ENCODE data around the gene PON2. TPM values are rescaled to one million over a fixed set of nuclear protein-coding genes. Genes with fewer than 3 reads are reported as not detected.
A peak's percentile ranks its signal among the peaks of the same experiment; 100 is the strongest.

Gene PON2
- total and polyA plus RNA-seq, 2 of the 13 experiments (the other 11 are each of a cell fraction or from before 2014, with no cell fraction given): 202 to 217 TPM

GRCh38 chr7:95440394-95441038, 5.7 kb upstream of the PON2 start (continued):
- TF ChIP-seq SNAPC4 (CRISPR knock-in tag; IDR thresholded peaks at IDR 0.05) (no peak), SAFB2 (CRISPR knock-in tag; IDR thresholded peaks at IDR 0.05; ENCODE audit: borderline replicate concordance, low read depth) (no peak), SP4 (CRISPR knock-in tag; IDR thresholded peaks at IDR 0.05) (no peak), ZFP36 (IDR thresholded peaks at IDR 0.05; ENCODE audit: borderline replicate concordance, low read depth, low read length, partially characterized antibody) (no peak), ZSCAN30 (CRISPR knock-in tag; IDR thresholded peaks at IDR 0.05) (no peak), GABPA (IDR thresholded peaks at IDR 0.05; ENCODE audit: low read depth, low read length) (no peak), GABPA (CRISPR knock-in tag; IDR thresholded peaks at IDR 0.05; ENCODE audit: low read depth) (0 out of 2 replicates have a peak, but pooled peaks have one; percentile 25), CREB3 (CRISPR knock-in tag; IDR thresholded peaks at IDR 0.05) (no peak), MXD1 (CRISPR knock-in tag; IDR thresholded peaks at IDR 0.05) (no peak), DNMT1 (CRISPR knock-in tag; IDR thresholded peaks at IDR 0.05) (no peak), ZNF484 (CRISPR knock-in tag; IDR thresholded peaks at IDR 0.05; ENCODE audit: borderline replicate concordance, low read depth) (no peak), HNF4G (IDR thresholded peaks at IDR 0.05; ENCODE audit: borderline replicate concordance, low read depth, low read length) (peak; percentile 99), HNF4G (CRISPR knock-in tag; IDR thresholded peaks at IDR 0.05; ENCODE audit: borderline replicate concordance, low read depth) (peak; percentile 97), ZNF574 (CRISPR knock-in tag; IDR thresholded peaks at IDR 0.05) (peak; percentile 50; the same call in 1 of the 2 replicates), DPF2 (CRISPR knock-in tag; IDR thresholded peaks at IDR 0.05; ENCODE audit: borderline replicate concordance, low read depth) (peak; percentile 98), ZNF431 (CRISPR knock-in tag; IDR thresholded peaks at IDR 0.05; ENCODE audit: borderline replicate concordance, low read depth) (no peak; the same call in 1 of the 2 replicates), FOXK2 (IDR thresholded peaks at IDR 0.05) (no peak), GABPB1 (CRISPR knock-in tag; IDR thresholded peaks at IDR 0.05) (no peak)

Measured in HepG2 (cell line).